Mesangial cell (primary cell): ENCODE results near the gene TMEM204. TPM values are rescaled to one million over a fixed set of nuclear protein-coding genes. Genes with fewer than 3 reads are reported as not detected.

ENCODE experiments used
- total RNA-seq: library from RNA; depleted of rRNA; stranded (reverse); fragments of >200 nt; gene quantifications from 2 replicates; pipeline ENCODE4 v1.2.3, GENCODE V29; 2015

The TMEM204 gene
- 1.6 and 4.4 TPM in 2 replicates for total RNA-seq

DNA sequence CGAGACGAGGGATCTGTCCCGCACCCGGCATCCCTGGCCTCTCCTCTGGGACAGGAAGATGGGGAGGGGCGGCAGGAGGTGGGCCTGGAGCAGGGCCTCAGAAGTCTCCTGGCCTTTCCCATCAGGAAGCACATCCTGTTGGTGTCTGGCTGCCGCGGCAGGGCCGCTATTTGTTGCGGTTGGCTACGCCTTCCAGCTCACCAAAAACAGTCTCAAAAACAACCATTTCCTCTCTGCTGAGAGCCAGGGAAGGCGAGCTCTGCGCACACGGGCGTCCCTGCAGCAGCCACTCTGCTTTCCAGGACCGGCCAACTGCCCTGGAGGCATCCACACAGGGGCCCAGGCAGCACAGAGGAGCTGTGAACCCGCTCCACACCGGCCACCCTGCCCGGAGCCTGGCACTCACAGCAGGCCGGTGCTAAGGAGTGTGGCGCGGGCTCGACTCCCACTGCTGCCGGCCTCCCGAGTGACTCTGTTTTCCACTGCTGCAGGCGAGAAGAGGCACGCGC, at the start of gene TMEM204:
Gene TMEM204 (plus strand): TSS at position 224 of the 509 bp plus-strand sequence. CDS start 610 bp downstream, outside the sequence.

DNA sequence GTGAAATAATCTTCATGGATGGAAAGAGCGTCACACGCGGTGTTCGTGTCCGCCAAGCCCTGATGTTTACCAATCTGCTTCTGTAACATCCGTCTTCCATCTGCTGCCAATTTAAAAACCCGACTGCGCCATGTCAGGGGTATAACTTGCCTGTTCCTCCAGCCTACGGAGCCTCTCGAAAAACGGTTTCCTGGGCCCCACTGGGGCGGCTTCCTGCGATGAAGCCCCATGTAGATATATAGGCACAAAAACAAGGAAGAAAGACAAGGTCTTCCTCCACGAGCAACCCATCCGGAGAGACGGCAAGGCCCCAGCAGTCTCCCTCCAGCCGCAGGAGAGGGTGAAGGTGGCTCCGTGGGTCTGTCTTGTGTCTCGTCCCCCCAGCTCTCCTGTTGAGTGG, 44.8 kb upstream of the TMEM204 start, which contains the start of gene PTX4:
Gene PTX4 (minus strand): TSS at position 326 of the 400 bp plus-strand sequence. CDS start 35 bp downstream, at position 291.

DNA sequence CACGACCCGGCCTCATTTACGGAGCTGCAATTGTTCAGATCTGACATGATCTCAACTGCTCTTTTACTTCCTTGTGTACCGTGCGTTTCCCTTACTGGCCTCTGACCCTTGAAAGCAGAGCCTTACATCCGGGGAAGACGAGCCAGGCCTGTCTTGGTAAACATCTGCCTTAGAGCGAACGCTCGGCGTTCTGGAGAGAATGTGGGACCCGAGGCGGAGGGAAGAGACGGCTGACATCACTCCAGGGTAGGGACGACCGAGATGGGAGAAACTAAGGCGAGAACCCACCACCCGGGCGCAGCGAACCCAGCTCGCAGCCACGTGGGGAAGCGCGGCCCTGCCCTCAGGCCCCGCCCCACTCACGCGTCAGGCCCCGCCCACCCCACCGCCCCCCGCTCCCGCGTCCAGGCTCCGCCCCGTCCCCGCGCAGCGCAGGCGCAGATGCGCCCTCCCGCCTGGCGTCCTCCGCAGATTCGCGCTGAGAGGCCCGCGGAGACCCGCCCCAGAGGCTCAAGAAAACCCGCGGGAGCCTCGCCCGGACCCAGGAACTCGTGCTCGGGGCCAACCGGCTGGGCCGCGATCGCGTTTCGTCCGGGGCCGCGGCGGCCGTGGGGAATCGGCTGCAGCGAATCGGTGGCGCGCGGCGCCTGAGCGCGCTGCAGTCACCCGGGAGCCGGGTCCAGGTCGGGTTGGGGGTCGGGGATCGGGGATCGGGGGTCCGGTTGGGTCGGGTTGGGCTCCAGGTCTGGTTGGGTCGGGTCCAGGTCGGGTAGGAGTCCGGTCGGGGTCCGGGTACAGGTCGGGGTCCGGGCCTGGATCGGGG, 40.3 kb upstream of the TMEM204 start, which contains the start of gene TELO2:
Gene TELO2 (plus strand): TSS at position 438 of the 823 bp plus-strand sequence. CDS start 922 bp downstream, outside the sequence.

Other genes with a start within 250 kb of the TMEM204 start
- gene UBE2I, start 224.0 kb upstream of the TMEM204 start, total RNA-seq, result 76.8 and 145 TPM in 2 replicates
- gene BAIAP3, start 200.0 kb upstream of the TMEM204 start, total RNA-seq, result 1.5 and 1.6 TPM in 2 replicates
- gene TSR3, start 181.8 kb upstream of the TMEM204 start, total RNA-seq, result 68.2 and 103 TPM in 2 replicates
- gene GNPTG, start 181.7 kb upstream of the TMEM204 start, total RNA-seq, result 36.2 and 92.5 TPM in 2 replicates
- gene UNKL, start 119.0 kb upstream of the TMEM204 start, total RNA-seq, result 9.6 and 13.7 TPM in 2 replicates
- gene UQCC4, start 112.9 kb upstream of the TMEM204 start, total RNA-seq, result 16.6 and 18.3 TPM in 2 replicates
- not detected in 2 replicates for gene PERCC1, start 102.6 kb upstream of the TMEM204 start, total RNA-seq
- 0.16 and 2.2 TPM in 2 replicates for gene CCDC154, start 89.1 kb upstream of the TMEM204 start, total RNA-seq
- gene CLCN7, start 58.6 kb upstream of the TMEM204 start, total RNA-seq, result 90.0 and 174 TPM in 2 replicates
- gene PTX4, start 44.7 kb upstream of the TMEM204 start, total RNA-seq, result 0.13 TPM in 1 of 2 replicates, not detected in the other
- 20.4 and 41.7 TPM in 2 replicates for gene TELO2, start 40.3 kb upstream of the TMEM204 start, total RNA-seq
- gene IFT140, start 78.4 kb downstream of the TMEM204 start, total RNA-seq, result 8.5 and 35.9 TPM in 2 replicates
- gene CRAMP1, start 78.7 kb downstream of the TMEM204 start, total RNA-seq, result 8.5 and 10.3 TPM in 2 replicates
- 119 and 173 TPM in 2 replicates for gene JPT2, start 144.6 kb downstream of the TMEM204 start, total RNA-seq
- gene MAPK8IP3, start 172.5 kb downstream of the TMEM204 start, total RNA-seq, result 25.1 and 61.5 TPM in 2 replicates
- gene NME3, start 237.9 kb downstream of the TMEM204 start, total RNA-seq, result 61.8 and 131 TPM in 2 replicates
- gene EME2, start 239.1 kb downstream of the TMEM204 start, total RNA-seq, result 4.7 and 7.7 TPM in 2 replicates
- 108 and 161 TPM in 2 replicates for gene MRPS34, start 239.5 kb downstream of the TMEM204 start, total RNA-seq
- 37.5 and 99.8 TPM in 2 replicates for gene SPSB3, start 248.9 kb downstream of the TMEM204 start, total RNA-seq
- 86.8 and 113 TPM in 2 replicates for gene NUBP2, start 249.3 kb downstream of the TMEM204 start, total RNA-seq